Keratinocyte (primary cell): Measurements from ENCODE around the gene PAFAH1B2.

Experiments
- CTCF ChIP-seq, 3 experiments: IDR thresholded peaks in 1 of 3; conservative IDR thresholded peaks in 1 of 3; optimal IDR thresholded peaks in 1 of 3; 2 replicates in 2 of 3; 3 replicates in 1 of 3; pipeline versions ENCODE3 to v1.5.1; 2011; ENCODE audit warnings: low read length in 3 of 3, mild to moderate bottlenecking in 3 of 3, moderate library complexity in 2 of 3, control low read depth in 1 of 3, inconsistent platforms in 1 of 3; ENCODE audit not compliant: insufficient read depth in 2 of 3; ENCODE audit errors: extremely low read depth in 1 of 3
- EZH2 ChIP-seq: IDR thresholded peaks from one replicate; pipeline ENCODE4 v1.6.1; 2012; ENCODE audit warnings: inconsistent platforms, mild to moderate bottlenecking, low read length, moderate library complexity

- TF ChIP-seq CTCF (optimal IDR thresholded peaks at IDR 0.05 in 1 of 3, IDR thresholded peaks at IDR 0.05 in 1 of 3, conservative IDR thresholded peaks at IDR 0.05 in 1 of 3; ENCODE audit: extremely low read depth in 1 of 3, insufficient read depth in 2 of 3, low read length in 3 of 3) (peak in 1 of 3 experiments; percentile 60), EZH2 (no peak)
Measured at GRCh38 chr11:117098269-117099232, 45.5 kb upstream of the PAFAH1B2 start, which contains the start of gene SIK3.
